Ishikawa (cell line): ENCODE results near the gene OR2B6.

Source experiments
- CEBPB ChIP-seq: IDR thresholded peaks from 2 replicates; pipeline ENCODE4 v1.6.1; 2012
- EGR1 ChIP-seq: IDR thresholded peaks from 2 replicates; pipeline ENCODE4 v1.6.1; 2012
- EP300 ChIP-seq: IDR thresholded peaks from 2 replicates; pipeline ENCODE4 v1.6.1; 2012; ENCODE audit warnings: borderline replicate concordance
- MAX ChIP-seq: IDR thresholded peaks from 2 replicates; pipeline ENCODE4 v1.6.1; 2012
- NFIC ChIP-seq: IDR thresholded peaks from 2 replicates; pipeline ENCODE4 v1.6.1; 2012
- REST ChIP-seq: IDR thresholded peaks from 2 replicates; pipeline ENCODE4 v1.6.1; 2012; ENCODE audit warnings: low read depth, mild to moderate bottlenecking
- TAF1 ChIP-seq: IDR thresholded peaks from 2 replicates; pipeline ENCODE4 v1.6.1; 2012; ENCODE audit warnings: low read depth, mild to moderate bottlenecking
- YY1 ChIP-seq: IDR thresholded peaks from 2 replicates; pipeline ENCODE4 v1.6.1; 2012; ENCODE audit warnings: low read depth

- TF ChIP-seq EP300 (no peak), YY1 (no peak), MAX (no peak), EGR1 (no peak), REST (no peak), CEBPB (no peak), NFIC (no peak), TAF1 (no peak)
These were observed 44.3 kb downstream of the OR2B6 start for GRCh38 chr6:28001351-28001750.
